ENCODE measurements around the gene MBD5. TPM values are rescaled to one million over a fixed set of nuclear protein-coding genes. Genes with fewer than 3 reads are reported as not detected.

Gene MBD5
- total and polyA plus RNA-seq, 4 donors, result 2.0 to 15.9 (median 9.5) TPM

GRCh38 chr2:148273158-148273691, 252.3 kb downstream of the MBD5 start:
- Histone ChIP-seq H3K27ac (ENCODE audit: low read depth in 1 of 2, low read length in 2 of 2) (no peak overlapping the region), H3K4me1 (ENCODE audit: control insufficient read depth in 4 of 4, insufficient read depth in 4 of 4, low read length in 3 of 4) (no peaks in the 10 kb centered on the region)
- WGBS, result 59% methylated on average over 4 of the region's 4 CpGs

GRCh38 chr2:148279216-148279615, 258.3 kb downstream of the MBD5 start:
- no peak overlapping the region for H3K4me3 ChIP-seq (ENCODE audit: low read depth in 1 of 3, low read length in 3 of 3)
- 52% methylated on average over 3 of the region's 3 CpGs for WGBS
- no peaks in the 10 kb centered on the region for H3K27me3 ChIP-seq (ENCODE audit: control insufficient read depth in 4 of 4, insufficient read depth in 4 of 4, low read length in 3 of 4)
- no peak overlapping the region for H3K9ac ChIP-seq (ENCODE audit: low read depth in 1 of 2, low read length in 2 of 2)
- no peak for DNase-seq (ENCODE audit: low spot score)
- no peaks in the 10 kb centered on the region for H3K9me3 ChIP-seq (ENCODE audit: control insufficient read depth in 4 of 4, low read length in 3 of 4)
- H3K4me1 ChIP-seq (ENCODE audit: control insufficient read depth in 4 of 4, insufficient read depth in 4 of 4, low read length in 3 of 4), result peaks cover 0 to 1% (median 0%) of the 10 kb centered on the region in 4 donors
- no peak overlapping the region for H3K27ac ChIP-seq (ENCODE audit: low read depth in 1 of 2, low read length in 2 of 2)
- no peaks in the 10 kb centered on the region for H3K36me3 ChIP-seq (ENCODE audit: control insufficient read depth in 4 of 4, insufficient read depth in 3 of 4, low read depth in 1 of 4, low read length in 3 of 4)
- TF ChIP-seq CTCF (IDR thresholded peaks at IDR 0.05; ENCODE audit: low read depth, low read length, missing input control) (no peak), NR2F2 (IDR thresholded peaks at IDR 0.05) (no peak), GABPA (IDR thresholded peaks at IDR 0.05 in 1 of 2, conservative IDR thresholded peaks at IDR 0.05 in 1 of 2) (no peak), RAD21 (IDR thresholded peaks at IDR 0.05) (no peak), ZBTB33 (IDR thresholded peaks at IDR 0.05) (no peak), MAX (IDR thresholded peaks at IDR 0.05) (no peak)

More at GRCh38 chr2:148273158-148273691, 252.3 kb downstream of the MBD5 start:
- Histone ChIP-seq H3K27me3 (ENCODE audit: control insufficient read depth in 4 of 4, insufficient read depth in 4 of 4, low read length in 3 of 4) (no peaks in the 10 kb centered on the region), H3K36me3 (ENCODE audit: control insufficient read depth in 4 of 4, insufficient read depth in 3 of 4, low read depth in 1 of 4, low read length in 3 of 4) (no peaks in the 10 kb centered on the region), H3K4me3 (ENCODE audit: low read depth in 1 of 3, low read length in 3 of 3) (no peak overlapping the region), H3K9ac (ENCODE audit: low read depth in 1 of 2, low read length in 2 of 2) (no peak overlapping the region), H3K9me3 (ENCODE audit: control insufficient read depth in 4 of 4, low read length in 3 of 4) (no peaks in the 10 kb centered on the region)
- DNase-seq (ENCODE audit: low spot score), result no peak
- TF ChIP-seq SP1 (IDR thresholded peaks at IDR 0.05), result no peak
- no peak for TF ChIP-seq RAD21 (IDR thresholded peaks at IDR 0.05)
- TF ChIP-seq MAX (IDR thresholded peaks at IDR 0.05), result no peak
- TF ChIP-seq JUND (IDR thresholded peaks at IDR 0.05), result no peak
- TF ChIP-seq REST (IDR thresholded peaks at IDR 0.05), result no peak
- TF ChIP-seq ZBTB33 (IDR thresholded peaks at IDR 0.05), result no peak
- TF ChIP-seq YY1 (IDR thresholded peaks at IDR 0.05), result no peak
- TF ChIP-seq HNF4A (conservative IDR thresholded peaks at IDR 0.05), result no peak

Data from liver (tissue), 9 donors.